Measurements from ENCODE around the gene TMEM184C.

Gene TMEM184C

DNA sequence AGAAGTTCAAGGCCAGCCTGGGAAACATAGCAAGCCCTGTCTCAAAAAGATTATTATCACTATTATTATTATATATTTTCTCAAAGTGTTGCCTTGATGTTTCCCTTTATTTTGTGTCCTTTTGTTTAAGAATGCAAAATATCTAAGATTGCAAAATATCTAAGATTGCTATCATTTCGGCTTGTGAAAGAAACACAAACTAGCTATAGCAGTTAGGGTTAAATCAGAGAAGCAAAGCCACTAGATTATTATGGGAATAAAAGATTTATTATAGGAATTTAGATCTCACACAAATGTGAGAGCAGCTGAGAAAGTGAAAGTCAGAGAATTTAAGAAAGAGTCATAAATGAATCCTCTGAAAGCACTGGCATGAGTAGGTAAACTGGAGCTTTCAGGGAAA lies 18.0 kb upstream of the TMEM184C start:
- no peak for DNase-seq (ENCODE audit: low read depth in 2 of 3, low spot score in 2 of 3)

DNA sequence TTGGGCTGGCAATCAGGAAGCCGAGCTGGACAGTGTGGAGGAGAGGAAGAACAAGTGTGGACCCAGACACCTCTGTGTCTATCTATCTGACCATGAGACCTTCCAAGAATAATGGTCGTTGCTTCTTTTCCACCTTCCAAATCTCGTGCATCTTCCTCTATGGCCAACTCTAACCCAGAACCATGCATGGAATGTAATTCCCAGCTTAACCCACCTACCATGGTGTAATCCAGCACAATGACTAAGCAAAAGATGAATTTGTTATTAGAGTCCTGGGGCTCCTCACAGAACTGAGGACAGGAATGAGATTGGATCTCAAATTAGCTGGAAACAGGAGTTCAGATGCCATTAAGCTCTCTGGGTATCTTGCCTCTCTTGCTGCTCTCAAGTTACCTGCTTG lies 17.4 kb upstream of the TMEM184C start:
- DNase-seq (ENCODE audit: low read depth in 2 of 3, low spot score in 2 of 3): no peak

DNA sequence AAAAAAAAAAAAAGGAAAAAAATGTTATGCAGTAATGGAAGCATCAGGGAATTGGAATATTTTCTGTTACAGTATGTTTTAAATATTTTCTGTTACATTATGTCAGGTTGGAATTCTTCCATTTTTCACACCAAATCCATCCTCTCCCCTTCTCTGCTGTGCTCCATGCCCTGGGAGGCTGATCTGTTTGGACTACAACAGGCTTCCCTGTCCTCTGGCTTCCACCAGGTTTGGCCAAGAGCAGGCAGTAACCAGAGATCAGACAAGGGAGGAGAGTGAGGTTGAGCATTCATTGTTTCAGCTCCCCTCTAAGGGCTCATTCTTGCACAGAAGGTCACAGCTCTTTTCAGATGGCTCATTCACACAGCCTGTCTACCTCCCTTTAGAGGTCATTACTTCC lies 11.7 kb upstream of the TMEM184C start:
- DNase-seq (ENCODE audit: low read depth in 2 of 3, low spot score in 2 of 3): no peak

DNA sequence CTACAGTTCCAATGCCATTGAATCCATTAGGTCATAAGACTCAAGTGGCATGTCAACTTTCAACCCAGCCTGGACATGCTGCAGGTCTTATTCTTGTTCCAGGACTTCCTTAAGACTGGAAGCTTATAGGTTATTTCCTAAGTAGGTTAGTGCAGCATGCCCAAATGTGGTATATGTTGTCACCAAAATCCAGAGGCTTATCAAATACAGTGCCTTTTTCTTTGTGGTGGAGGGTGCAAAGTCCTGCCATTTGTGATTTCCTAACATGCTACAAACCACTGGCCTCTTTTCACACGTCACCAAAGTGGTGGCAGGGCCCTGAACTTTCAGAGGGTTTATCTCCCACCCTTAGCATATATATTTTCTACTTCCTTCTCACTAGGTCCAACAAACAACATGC lies 9.7 kb upstream of the TMEM184C start:
- DNase-seq (ENCODE audit: low read depth in 2 of 3, low spot score in 2 of 3): no peak

DNA sequence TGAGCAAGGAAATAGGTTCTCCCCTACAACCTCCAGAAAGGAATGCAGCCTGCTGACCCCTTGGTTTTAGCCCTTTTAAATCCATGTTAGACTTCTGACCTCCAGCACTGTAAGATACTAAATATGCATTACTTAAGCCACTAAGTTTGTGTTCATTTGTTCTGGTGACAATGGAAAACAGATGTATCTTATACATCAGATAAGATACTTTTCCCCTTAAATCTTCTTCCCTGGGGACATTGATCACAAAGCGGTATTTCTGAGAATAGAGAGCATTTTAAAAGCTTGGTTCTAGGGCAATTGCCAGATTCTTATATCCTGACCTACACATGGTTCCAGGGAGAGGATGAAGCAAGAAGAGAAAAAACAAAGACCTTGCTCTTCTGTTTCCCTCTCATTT lies 6.5 kb upstream of the TMEM184C start:
- DNase-seq (ENCODE audit: low read depth in 2 of 3, low spot score in 2 of 3): no peak

DNA sequence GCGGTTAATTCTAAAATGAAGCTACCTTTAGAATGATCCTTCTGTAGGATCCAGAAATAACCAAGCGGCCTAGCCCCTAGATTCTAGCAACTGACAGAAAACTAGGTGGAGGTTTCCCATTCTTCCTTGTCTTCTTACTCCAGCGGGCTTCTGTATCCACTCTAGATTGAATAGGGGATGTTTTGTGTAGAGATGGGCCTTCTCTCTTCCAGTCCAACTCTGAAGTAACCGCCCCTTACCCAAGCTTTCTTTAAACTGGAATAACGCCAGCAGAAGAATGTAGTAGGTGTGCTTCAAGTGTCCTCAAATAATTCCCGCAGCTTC lies 386 bp upstream of the TMEM184C start:
- no peak for DNase-seq (ENCODE audit: low read depth in 2 of 3, low spot score in 2 of 3)

DNA sequence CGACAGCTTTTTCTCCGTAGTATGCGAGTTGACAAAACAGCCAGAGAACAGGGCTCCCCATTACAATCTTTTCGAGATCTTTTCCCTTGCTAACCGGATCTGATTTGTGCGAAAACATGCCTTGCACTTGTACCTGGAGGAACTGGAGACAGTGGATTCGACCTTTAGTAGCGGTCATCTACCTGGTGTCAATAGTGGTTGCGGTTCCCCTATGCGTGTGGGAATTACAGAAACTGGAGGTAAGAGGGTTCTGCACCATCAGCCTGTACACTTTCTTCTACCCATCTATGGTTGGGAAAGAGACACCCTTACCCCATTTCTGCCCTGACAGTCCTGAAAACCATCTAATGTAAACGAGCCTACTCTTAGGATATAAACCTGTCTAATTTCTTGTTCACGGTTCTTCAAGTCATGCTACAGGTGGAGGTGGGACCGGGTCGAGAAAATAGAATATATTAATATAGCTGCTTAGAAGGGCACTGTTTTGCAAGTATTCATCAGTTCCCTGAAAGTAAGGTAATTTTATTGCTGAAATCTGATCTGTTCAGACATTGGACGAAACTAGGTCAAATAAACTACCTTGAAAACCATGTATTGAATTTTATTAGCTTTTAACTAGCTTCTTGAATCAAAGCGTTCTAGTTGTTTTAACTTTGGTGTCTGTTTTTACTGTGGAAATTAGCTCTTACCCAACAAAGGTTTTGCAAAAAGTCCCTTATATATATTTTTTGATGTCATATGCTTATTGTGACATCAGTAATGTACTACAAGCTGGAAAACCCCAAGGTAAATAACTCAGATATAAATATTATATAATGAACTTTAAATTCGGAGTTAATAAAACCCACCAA lies 869 bp downstream of the TMEM184C start:
- no peak for DNase-seq (ENCODE audit: low read depth in 2 of 3, low spot score in 2 of 3)

DNA sequence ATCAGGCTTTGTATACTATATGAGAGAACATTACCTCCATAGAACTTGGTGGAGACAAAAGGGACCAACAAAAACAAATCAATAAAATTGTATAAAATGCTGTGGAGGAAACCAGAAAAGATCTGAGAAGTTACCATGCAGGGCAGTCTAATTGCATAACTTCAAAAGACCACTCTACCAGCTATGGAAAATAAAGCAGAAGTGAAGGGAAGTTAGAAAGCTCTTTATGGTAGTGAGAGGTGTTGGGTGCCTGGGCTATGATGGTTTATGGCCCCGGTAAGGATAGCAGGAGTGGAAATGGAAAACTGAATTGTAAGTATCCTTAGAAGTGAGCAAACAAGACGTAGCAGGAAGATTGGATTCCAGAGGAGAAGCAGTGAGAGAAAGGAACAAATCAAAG lies 3.1 kb downstream of the TMEM184C start:
- DNase-seq (ENCODE audit: low read depth in 2 of 3, low spot score in 2 of 3): no peak

DNA sequence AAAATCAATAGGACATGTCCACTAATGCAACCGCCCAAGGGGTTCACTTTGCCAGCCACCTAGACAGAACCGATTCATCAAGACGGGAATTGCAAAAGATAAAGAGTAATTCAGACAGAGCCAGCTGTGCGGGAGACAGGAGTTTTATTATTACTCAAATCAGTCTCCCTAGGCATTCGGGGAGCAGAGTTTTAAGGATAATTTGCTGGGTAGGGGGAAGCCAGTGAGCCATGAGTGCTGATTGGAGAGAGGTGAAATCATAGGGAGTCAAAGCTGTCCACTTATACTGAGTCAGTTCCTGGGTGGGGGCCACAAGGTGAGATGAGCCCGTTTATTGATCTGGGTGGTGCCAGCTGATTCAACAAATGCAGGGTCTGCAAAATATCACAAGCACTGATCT lies 8.5 kb downstream of the TMEM184C start:
- DNase-seq (ENCODE audit: low read depth in 2 of 3, low spot score in 2 of 3): no peak

DNA sequence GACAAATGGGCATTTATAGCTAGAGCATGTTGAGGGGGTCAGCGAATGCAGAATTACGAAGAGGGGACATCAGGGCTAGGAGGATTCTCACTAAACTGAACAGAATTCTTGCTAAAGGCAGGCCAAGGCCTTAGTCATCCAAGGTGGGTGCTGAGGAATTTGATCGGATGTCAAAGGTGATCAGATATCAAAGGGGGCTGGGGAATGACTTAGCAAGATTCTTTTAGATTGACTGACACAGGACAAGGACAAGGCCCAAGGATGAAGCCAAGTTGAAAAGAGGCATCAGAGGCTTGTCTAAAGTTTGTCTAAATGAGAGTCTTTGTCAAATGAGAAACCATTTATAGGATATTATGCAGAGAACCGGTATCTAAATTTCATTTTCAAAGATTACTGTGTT lies 9.7 kb downstream of the TMEM184C start:
- no peak for DNase-seq (ENCODE audit: low read depth in 2 of 3, low spot score in 2 of 3)

DNA sequence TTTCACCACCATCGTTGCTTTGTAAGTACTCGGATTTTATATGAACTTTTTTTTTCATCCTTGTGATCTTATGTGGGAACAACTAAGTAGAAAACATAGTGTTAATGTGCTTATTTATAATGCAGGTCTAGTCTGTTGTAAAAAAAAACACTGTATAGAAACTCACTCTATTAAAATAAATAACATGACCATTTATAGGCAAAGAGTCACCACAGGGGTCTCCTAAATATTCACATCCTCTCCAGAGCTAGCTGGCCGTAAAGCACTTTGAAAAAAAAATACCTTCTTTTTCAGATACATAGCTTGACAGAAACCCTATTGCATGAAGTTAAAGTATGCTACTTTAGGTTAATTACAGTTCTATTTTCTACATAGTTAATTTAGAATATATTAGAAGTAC lies 11.2 kb downstream of the TMEM184C start:
- DNase-seq (ENCODE audit: low read depth in 2 of 3, low spot score in 2 of 3): no peak

DNA sequence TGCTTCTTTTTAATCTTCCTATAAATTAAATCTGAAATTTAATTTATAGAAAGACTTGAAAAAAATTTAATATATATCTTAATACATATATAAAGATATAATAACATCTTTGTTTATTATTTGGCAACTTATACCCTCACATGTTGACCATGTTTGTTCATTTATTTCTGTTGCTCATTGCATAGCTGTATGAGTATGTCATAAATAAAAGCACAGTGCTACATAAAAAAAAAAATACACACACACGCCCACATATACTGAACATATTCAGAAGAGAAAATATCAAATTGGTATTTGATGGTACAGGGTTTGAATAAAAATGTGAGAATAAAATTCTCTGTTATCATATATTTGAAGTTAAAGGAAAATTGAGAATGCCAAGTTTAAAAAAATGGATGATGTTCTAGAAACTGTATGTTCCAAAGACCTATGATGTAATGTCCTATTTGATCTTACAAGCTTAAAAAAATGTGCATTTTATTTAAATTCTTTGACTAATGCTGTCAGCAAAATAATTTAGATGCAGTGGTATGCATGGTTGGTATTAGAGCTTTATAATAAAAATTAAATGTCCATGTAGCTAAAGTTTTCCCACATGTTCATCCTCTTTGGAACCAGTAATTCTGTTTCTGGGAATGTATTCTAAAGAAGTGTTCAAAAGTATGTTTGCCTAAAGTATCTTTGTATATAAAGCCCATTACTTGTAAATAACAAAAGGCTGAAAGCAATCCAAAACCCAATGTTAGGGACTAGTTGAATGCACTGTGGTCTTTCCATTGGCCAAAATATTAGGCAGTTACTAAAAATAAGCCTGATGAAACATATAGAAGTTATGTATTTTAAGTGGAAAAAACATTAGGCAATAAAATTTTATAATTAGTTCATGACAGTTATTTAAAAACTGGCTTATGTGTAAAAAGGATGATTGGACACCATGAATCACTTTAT lies 12.9 kb downstream of the TMEM184C start:
- no peak for DNase-seq (ENCODE audit: low read depth in 2 of 3, low spot score in 2 of 3)

DNA sequence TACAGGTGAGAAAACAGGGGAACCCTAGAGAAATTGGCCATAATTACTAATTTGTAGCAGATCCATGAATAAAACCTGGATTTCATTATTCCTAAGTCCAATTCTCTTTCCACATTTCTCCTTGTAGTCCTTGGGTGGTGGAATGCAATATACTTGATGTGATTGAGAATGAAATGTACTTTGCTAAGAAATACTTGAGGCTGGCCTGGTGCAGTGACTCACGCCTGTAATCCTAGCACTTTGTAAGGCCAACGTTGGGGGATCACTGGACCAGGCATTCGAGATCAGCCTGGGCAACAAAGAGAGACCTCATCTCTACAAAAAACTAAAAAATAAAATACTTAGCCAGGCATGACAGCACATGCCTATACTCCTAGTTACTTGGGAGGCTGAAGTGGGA lies 15.9 kb downstream of the TMEM184C start:
- no peak for DNase-seq (ENCODE audit: low read depth in 2 of 3, low spot score in 2 of 3)

DNA sequence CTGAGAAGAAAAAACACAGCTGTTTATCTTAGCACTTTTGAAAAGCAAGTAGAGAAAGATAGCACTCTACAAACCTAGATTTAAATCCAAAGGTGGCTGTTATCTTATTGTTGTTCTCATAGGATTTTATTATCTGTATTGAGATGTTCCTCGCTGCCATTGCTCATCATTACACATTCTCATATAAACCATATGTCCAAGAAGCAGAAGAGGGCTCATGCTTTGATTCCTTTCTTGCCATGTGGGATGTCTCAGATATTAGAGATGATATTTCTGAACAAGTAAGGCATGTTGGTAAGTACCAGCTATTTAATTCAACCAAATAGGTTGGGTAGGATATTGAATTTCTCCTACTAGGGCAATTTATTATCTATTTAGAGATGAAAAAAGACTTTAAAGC lies 16.4 kb downstream of the TMEM184C start:
- DNase-seq (ENCODE audit: low read depth in 2 of 3, low spot score in 2 of 3): no peak

DNA sequence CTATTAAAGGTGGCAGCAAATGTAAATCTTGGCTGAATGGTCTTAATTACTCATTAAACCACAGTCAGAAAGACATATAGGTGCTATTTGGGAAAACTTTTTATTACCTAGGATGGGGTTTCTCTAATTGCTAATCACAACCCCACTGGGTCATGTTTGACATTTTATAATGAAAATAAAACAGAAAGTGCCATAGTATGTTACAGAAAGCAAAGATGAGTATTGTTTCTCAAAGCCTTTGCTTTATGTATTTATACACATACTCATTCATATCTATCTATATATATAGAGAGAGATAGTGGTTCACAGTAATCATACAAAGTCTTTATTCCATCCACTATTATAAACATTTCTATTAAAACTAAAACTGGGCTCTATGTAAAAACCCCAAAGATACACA lies 18.2 kb downstream of the TMEM184C start:
- DNase-seq (ENCODE audit: low read depth in 2 of 3, low spot score in 2 of 3): no peak

DNA sequence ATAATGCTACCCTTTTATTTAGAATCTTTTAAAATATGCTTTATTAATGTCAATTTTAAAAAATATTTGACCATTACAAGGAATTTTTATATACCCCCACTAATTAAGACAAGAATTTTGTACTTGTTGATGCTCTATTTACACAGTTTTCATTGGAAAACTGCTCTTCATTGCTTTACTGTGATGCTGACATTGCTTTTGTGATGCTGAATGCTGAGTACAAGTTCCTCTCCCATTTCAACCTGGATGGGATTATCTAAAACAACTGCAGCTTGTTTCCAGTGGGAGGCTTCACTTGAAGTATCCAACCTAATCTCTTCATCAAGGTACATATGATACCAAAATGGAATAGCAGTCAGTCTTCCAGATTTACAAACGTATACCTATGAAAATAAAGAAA lies 21.2 kb downstream of the TMEM184C start:
- no peak for DNase-seq (ENCODE audit: low read depth in 2 of 3, low spot score in 2 of 3)

DNA sequence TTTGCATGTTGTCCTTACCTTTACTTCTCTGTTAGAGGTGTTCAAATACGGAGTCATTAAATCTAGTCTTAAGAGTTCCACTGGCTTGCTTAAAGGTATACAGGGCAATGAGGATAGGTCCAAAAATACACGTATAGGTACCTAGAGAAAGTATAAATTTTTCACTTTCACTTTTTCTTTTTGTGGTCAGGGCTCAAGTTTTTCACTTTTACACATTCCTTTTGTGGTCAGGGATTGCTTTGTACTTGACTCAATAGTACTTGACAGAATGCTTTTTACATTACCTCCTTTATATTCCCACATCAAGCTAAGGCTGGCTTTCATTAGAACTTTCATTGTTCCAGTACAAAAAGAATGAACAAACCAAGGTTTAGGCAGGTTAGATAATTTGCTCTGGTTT lies 21.7 kb downstream of the TMEM184C start:
- no peak for DNase-seq (ENCODE audit: low read depth in 2 of 3, low spot score in 2 of 3)

DNA sequence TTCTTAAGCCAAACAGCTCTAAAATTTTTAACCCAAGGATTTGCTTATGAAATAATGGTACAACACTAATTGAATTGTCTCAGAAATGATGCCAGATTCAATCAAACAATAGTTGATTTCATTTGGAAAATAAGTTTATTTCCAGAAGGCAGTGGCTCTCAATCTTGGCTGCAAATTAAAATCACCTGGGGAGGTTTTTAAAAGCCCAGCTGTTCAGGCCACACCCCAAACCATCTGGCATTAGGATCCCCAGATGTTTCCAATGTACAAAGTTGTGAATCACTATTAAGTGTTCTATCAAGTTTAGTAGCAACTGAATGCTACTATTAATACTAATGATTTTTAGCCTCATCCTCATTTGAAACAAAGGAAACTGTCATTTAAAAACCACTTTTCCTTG lies 22.2 kb downstream of the TMEM184C start:
- no peak for DNase-seq (ENCODE audit: low read depth in 2 of 3, low spot score in 2 of 3)

DNA sequence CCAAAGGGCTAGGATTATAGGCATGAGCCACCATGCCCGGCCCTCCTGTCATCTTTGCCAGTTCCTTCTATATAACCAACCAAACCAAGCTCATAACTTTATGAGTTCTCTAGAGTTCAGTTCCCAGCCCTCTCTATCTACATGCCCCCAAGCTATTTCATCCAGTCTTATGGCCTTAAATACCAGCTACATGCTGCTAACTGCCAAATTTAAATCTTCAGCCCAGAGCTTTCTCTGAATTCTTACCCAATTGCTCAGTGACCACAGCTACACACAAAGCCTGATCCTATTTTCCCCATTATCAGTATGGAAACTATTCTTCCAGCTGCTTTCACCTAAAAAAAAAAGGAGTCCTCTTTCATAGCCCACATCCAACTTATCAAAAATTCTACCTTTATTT lies 23.1 kb downstream of the TMEM184C start:
- no peak for DNase-seq (ENCODE audit: low read depth in 2 of 3, low spot score in 2 of 3)

DNA sequence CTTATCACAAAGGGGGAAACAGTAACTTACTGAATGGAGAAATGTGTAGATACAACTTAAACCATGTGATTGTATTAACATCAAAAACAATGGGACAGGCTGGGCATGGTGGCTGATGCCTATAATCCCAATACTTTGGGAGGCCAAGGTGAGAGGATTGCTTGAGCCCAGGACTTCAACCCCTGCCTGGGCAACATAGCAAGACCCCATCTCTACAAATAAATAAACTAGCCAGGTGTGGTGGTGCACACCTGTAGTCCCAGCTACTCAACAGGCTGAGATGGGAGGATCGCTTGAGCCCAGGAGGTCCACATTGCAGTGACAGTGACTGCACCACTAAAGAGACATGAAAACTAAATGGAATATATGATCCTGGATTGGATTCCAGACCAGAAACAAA lies 26.4 kb downstream of the TMEM184C start:
- no peak for DNase-seq (ENCODE audit: low read depth in 2 of 3, low spot score in 2 of 3)

DNA sequence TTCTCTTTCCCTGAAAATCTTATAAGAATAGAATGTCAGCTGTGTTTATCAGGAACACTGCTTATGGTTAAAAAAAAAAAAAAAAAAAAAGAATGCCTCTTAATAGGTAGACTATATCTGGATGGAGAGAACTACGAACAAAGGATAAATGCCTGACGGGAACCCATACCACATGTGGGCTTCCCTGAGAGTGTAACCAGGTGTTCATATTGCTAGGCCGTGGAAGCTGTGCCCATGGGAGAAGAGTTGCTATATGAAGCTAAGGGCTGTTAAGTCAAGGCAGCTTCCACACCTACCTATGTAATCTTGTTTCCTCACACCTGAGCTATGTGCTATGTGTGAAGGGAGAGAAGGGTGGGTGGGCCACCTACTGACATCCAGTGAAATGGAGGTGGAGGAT lies 27.3 kb downstream of the TMEM184C start:
- DNase-seq (ENCODE audit: low read depth in 2 of 3, low spot score in 2 of 3): no peak

DNA sequence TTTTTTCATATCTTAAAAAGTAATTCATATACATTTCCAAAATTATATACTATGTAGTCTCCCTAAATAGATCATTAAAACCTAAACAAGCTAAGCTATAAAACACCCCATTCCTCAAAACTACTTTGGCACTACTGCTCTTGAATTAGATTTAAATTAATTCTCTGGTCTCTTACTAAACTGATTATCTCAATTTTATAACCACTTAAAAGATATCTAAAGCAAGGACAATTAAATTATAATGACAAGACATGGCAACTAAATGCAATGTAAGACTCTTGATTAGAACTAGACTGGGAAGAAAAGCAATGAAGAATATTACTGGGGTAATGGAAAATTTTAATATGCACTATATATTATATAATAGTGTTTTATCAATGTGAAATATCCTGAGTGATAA lies 27.9 kb downstream of the TMEM184C start:
- no peak for DNase-seq (ENCODE audit: low read depth in 2 of 3, low spot score in 2 of 3)

DNA sequence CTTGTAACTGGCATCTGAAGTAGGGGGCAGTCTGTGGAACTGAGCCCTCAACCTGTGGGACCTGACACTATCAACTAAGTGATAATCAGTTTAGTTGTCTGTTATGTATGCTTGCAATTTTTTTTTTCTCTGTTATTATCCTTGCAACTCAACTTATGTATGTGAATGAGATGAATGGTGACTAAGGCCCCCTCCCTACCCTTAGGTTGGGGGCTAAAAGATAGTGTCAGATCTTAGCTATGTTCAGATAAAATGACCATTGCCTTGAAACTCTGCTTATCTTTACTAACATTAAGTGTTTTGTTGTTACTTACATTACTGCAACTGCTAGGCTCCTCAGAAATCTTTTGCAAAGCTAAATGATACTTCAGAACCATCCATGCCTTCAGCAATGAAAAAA lies 31.5 kb downstream of the TMEM184C start:
- no peak for DNase-seq (ENCODE audit: low read depth in 2 of 3, low spot score in 2 of 3)
